ELF-1 (cell line): ENCODE measurements around the gene TRIM2.
A peak's percentile ranks its signal among the peaks of the same experiment; 100 is the strongest.
"Not testable (repeated sequence)": the region's sequence is repeated elsewhere in the genome, so short reads cannot be mapped to it uniquely, and the experiment has no call there.

ENCODE experiments used
- DNase-seq: peaks from one replicate; pipeline ENCODE4 v3.0.0-alpha.2; 2016; ENCODE audit warnings: low read depth, low spot score

Gene TRIM2

GRCh38 chr4:153204247-153204671, at the start of gene TRIM2:
TRIM2 (plus strand) TSS chr4:153204443; CDS start chr4:153204531, 88 bp downstream.
- DNase-seq = peak; percentile 63

- DNase-seq = no peak
Measured at GRCh38 chr4:153155686-153156085, 48.6 kb upstream of the TRIM2 start.

GRCh38 chr4:153156263-153156662, 48.0 kb upstream of the TRIM2 start:
- DNase-seq = no peak

GRCh38 chr4:153156721-153157120, 47.5 kb upstream of the TRIM2 start:
- DNase-seq = no peak

GRCh38 chr4:153159016-153159415, 45.2 kb upstream of the TRIM2 start:
- DNase-seq = no peak

GRCh38 chr4:153159728-153160221, 44.5 kb upstream of the TRIM2 start:
- no peak for DNase-seq

- DNase-seq = no peak
Measured at GRCh38 chr4:153160821-153161220, 43.4 kb upstream of the TRIM2 start.

GRCh38 chr4:153161226-153161963, 42.8 kb upstream of the TRIM2 start:
- no peak for DNase-seq

GRCh38 chr4:153165236-153165635, 39.0 kb upstream of the TRIM2 start:
- not testable (repeated sequence) for DNase-seq

- DNase-seq = no peak
Measured at GRCh38 chr4:153166716-153167501, 37.3 kb upstream of the TRIM2 start.

- no peak for DNase-seq
Measured at GRCh38 chr4:153169776-153170175, 34.5 kb upstream of the TRIM2 start.

- no peak for DNase-seq
Measured at GRCh38 chr4:153170407-153170806, 33.8 kb upstream of the TRIM2 start.

- DNase-seq = no peak
Measured at GRCh38 chr4:153174821-153175567, 29.2 kb upstream of the TRIM2 start.

- no peak for DNase-seq
Measured at GRCh38 chr4:153176938-153177337, 27.3 kb upstream of the TRIM2 start.

- no peak for DNase-seq
Measured at GRCh38 chr4:153177841-153178240, 26.4 kb upstream of the TRIM2 start.

GRCh38 chr4:153179100-153179499, 25.1 kb upstream of the TRIM2 start:
- no peak for DNase-seq

GRCh38 chr4:153181293-153181692, 22.9 kb upstream of the TRIM2 start:
- DNase-seq = peak; percentile 41

- no peak for DNase-seq
Measured at GRCh38 chr4:153181700-153182099, 22.5 kb upstream of the TRIM2 start.

- DNase-seq = no peak
Measured at GRCh38 chr4:153183146-153183545, 21.1 kb upstream of the TRIM2 start.

- no peak for DNase-seq
Measured at GRCh38 chr4:153185331-153185852, 18.9 kb upstream of the TRIM2 start.

GRCh38 chr4:153186046-153186728, 18.1 kb upstream of the TRIM2 start:
- no peak for DNase-seq
